H1 (cell line): ENCODE measurements around the gene EVX2. TPM values are rescaled to one million over a fixed set of nuclear protein-coding genes. Genes with fewer than 3 reads are reported as not detected.
A peak's percentile ranks its signal among the peaks of the same experiment; 100 is the strongest.

Experiments
- CTCF ChIA-PET: fragments of 300-600 bp; sonication (Branson Sonifier 250); formaldehyde crosslinking; loops from one replicate; lab custom pipeline; 2021; ENCODE audit not compliant: partially characterized antibody; lab: Charles Lee
- POLR2A ChIA-PET: fragments of 300-600 bp; sonication (Branson Sonifier 250); formaldehyde crosslinking; loops from one replicate; lab custom pipeline; 2021; ENCODE audit warnings: inconsistent platforms; ENCODE audit not compliant: partially characterized antibody; lab: Charles Lee
- DNase-seq, 2 experiments: peaks; one replicate each; pipeline versions ENCODE4 v3.0.0 to v3.0.0-alpha.2; 2010 to 2022; ENCODE audit warnings: low spot score in 2 of 2, low read depth in 1 of 2, mixed read lengths in 1 of 2
- FAIRE-seq: peaks from 2 replicates; lab custom pipeline; 2011; peaks lifted over from hg19 to GRCh38; lab: Jason Lieb, UNC
- H2AFZ ChIP-seq: 2 replicates; pipeline ENCODE4 v1.8.1; 2012; ENCODE audit warnings: low read length, inconsistent platforms
- H2AK5ac ChIP-seq: 2 replicates; pipeline ENCODE4 v1.6.1; 2013; ENCODE audit warnings: low read depth, low read length
- H2BK120ac ChIP-seq: replicated peaks from 2 replicates; pipeline ENCODE3; 2013; ENCODE audit warnings: low read depth, low read length, inconsistent platforms
- H2BK12ac ChIP-seq: 2 replicates; pipeline ENCODE4 v1.6.1; 2013; ENCODE audit warnings: low read depth, low read length
- H2BK15ac ChIP-seq: 2 replicates; pipeline ENCODE4 v1.6.1; 2013; ENCODE audit warnings: low read length
- H2BK20ac ChIP-seq: 2 replicates; pipeline ENCODE4 v1.6.1; 2013; ENCODE audit warnings: low read length
- H2BK5ac ChIP-seq: 2 replicates; pipeline ENCODE4 v1.6.1; 2013; ENCODE audit warnings: low read depth, low read length
- H3K14ac ChIP-seq: 2 replicates; pipeline ENCODE4 v1.6.1; 2013; ENCODE audit warnings: inconsistent platforms; ENCODE audit not compliant: insufficient read length
- H3K18ac ChIP-seq: 2 replicates; pipeline ENCODE4 v1.6.1; 2013; ENCODE audit warnings: low read length; ENCODE audit errors: extremely low read depth
- H3K23ac ChIP-seq: 2 replicates; pipeline ENCODE4 v1.6.1; 2013; ENCODE audit warnings: inconsistent platforms; ENCODE audit not compliant: insufficient read length
- H3K23me2 ChIP-seq: 2 replicates; pipeline ENCODE4 v1.6.1; 2013; ENCODE audit warnings: low read depth, low read length
- H3K27ac ChIP-seq: 2 replicates; pipeline ENCODE4 v1.6.1; 2011; ENCODE audit warnings: low read depth, low read length, inconsistent platforms
- H3K27me3 ChIP-seq, 4 experiments: replicated peaks in 1 of 4; 1 replicate in 1 of 4; 2 replicates in 3 of 4; pipeline versions ENCODE4 v1.6.1 to v1.8.1; 2011 to 2013; ENCODE audit warnings: low read length in 3 of 4, mild to moderate bottlenecking in 3 of 4, inconsistent platforms in 2 of 4, mixed read lengths in 2 of 4, moderate library complexity in 1 of 4; ENCODE audit not compliant: control insufficient read depth in 3 of 4, insufficient read depth in 3 of 4; ENCODE audit errors: extremely low read depth in 1 of 4
- H3K36me3 ChIP-seq, 4 experiments: 2 replicates each; pipeline versions ENCODE4 v1.6.1 to v1.8.1; 2011 to 2013; ENCODE audit warnings: mild to moderate bottlenecking in 4 of 4, low read length in 3 of 4, moderate library complexity in 2 of 4, control low read depth in 1 of 4, inconsistent platforms in 1 of 4; ENCODE audit not compliant: insufficient read depth in 4 of 4, control insufficient read depth in 2 of 4
- H3K4ac ChIP-seq: replicated peaks from 2 replicates; pipeline ENCODE3; 2013; ENCODE audit warnings: low read length, low read depth, mixed read lengths, inconsistent platforms; ENCODE audit not compliant: insufficient read length
- H3K4me1 ChIP-seq, 4 experiments: replicated peaks in 1 of 4; 1 replicate in 1 of 4; 2 replicates in 3 of 4; pipeline versions ENCODE4 v1.6.1 to v1.8.1; 2011 to 2013; ENCODE audit warnings: low read length in 3 of 4, inconsistent platforms in 2 of 4, mixed read lengths in 1 of 4; ENCODE audit not compliant: insufficient read depth in 4 of 4, control insufficient read depth in 3 of 4
- H3K4me2 ChIP-seq, 2 experiments: 2 replicates each; pipeline versions ENCODE4 v1.6.1 to v1.8.1; 2011 to 2013; ENCODE audit warnings: low read depth in 2 of 2, low read length in 2 of 2, control low read depth in 1 of 2, inconsistent platforms in 1 of 2, mild to moderate bottlenecking in 1 of 2; ENCODE audit not compliant: insufficient read depth in 1 of 2
- H3K4me3 ChIP-seq, 4 experiments: fragments of 200-600, 300-600 bp in 1 of 4; sonication (generic), shearing (Covaris generic), sonication (Bioruptor Twin) in 1 of 4; 2 replicates each; pipeline versions ENCODE4 v1.5.1 to v1.8.1; 2011 to 2016; ENCODE audit warnings: low read length in 4 of 4, low read depth in 3 of 4, control low read depth in 2 of 4, inconsistent platforms in 2 of 4, mild to moderate bottlenecking in 2 of 4, mixed read lengths in 1 of 4, moderate library complexity in 1 of 4; ENCODE audit not compliant: insufficient read depth in 2 of 4; ENCODE audit errors: extremely low read depth in 1 of 4
- H3K56ac ChIP-seq: replicated peaks from 2 replicates; pipeline ENCODE3; 2013; ENCODE audit warnings: low read depth, mild to moderate bottlenecking, mixed read lengths, low read length, inconsistent platforms; ENCODE audit not compliant: insufficient read length
- H3K79me1 ChIP-seq: 2 replicates; pipeline ENCODE4 v1.6.1; 2013; ENCODE audit warnings: low read depth, low read length, control low read depth
- H3K79me2 ChIP-seq, 2 experiments: 2 replicates each; pipeline versions ENCODE4 v1.6.1 to v1.8.1; 2012 to 2013; ENCODE audit warnings: low read length in 2 of 2, mild to moderate bottlenecking in 2 of 2, inconsistent platforms in 1 of 2; ENCODE audit not compliant: insufficient read depth in 2 of 2, control insufficient read depth in 1 of 2
- H3K9ac ChIP-seq, 4 experiments: replicated peaks in 1 of 4; 1 replicate in 1 of 4; 2 replicates in 3 of 4; pipeline versions ENCODE4 v1.6.1 to v1.8.1; 2011 to 2013; ENCODE audit warnings: low read depth in 3 of 4, low read length in 3 of 4, control low read depth in 2 of 4, mild to moderate bottlenecking in 2 of 4, moderate library complexity in 2 of 4, inconsistent platforms in 1 of 4; ENCODE audit errors: extremely low read depth in 1 of 4
- H3K9me3 ChIP-seq, 2 experiments: 2 replicates each; pipeline versions ENCODE4 v1.6.1 to v1.8.1; 2012 to 2013; ENCODE audit warnings: mild to moderate bottlenecking in 2 of 2, moderate library complexity in 2 of 2, control low read depth in 1 of 2, inconsistent platforms in 1 of 2, low read depth in 1 of 2, low read length in 1 of 2, mixed read lengths in 1 of 2; ENCODE audit not compliant: insufficient read depth in 2 of 2
- H4K20me1 ChIP-seq, 2 experiments: replicated peaks in 1 of 2; 2 replicates each; pipeline versions ENCODE3 to v1.8.1; 2011 to 2013; ENCODE audit warnings: inconsistent platforms in 2 of 2, low read length in 2 of 2, mild to moderate bottlenecking in 1 of 2; ENCODE audit not compliant: insufficient read depth in 2 of 2, control insufficient read depth in 1 of 2
- H4K5ac ChIP-seq: 2 replicates; pipeline ENCODE4 v1.6.1; 2013; ENCODE audit warnings: low read length, low read depth, mixed read lengths, inconsistent platforms; ENCODE audit not compliant: insufficient read length
- H4K8ac ChIP-seq: 2 replicates; pipeline ENCODE4 v1.8.0; 2013; ENCODE audit warnings: mild to moderate bottlenecking, moderate library complexity, low read length, inconsistent platforms; ENCODE audit not compliant: insufficient read depth; ENCODE audit errors: extremely low read depth
- H4K91ac ChIP-seq: replicated peaks from 2 replicates; pipeline ENCODE3; 2013; ENCODE audit warnings: low read length, mixed read lengths, inconsistent platforms; ENCODE audit not compliant: insufficient read length
- CEBPB ChIP-seq: IDR thresholded peaks from 2 replicates; pipeline ENCODE4 v1.6.1; 2012; ENCODE audit warnings: low read depth, low read length
- CHD2 ChIP-seq: IDR thresholded peaks from 2 replicates; pipeline ENCODE4 v1.6.1; 2012; ENCODE audit warnings: low read length, improper control_type of control experiment
- E2F6 ChIP-seq: IDR thresholded peaks from 2 replicates; pipeline ENCODE4 v1.6.1; 2012; ENCODE audit warnings: inconsistent platforms
- EZH2 ChIP-seq: fragments of 200-600 bp; sonication (generic); IDR thresholded peaks from 2 replicates; pipeline ENCODE4 v1.7.1; 2012; ENCODE audit warnings: low read depth, mild to moderate bottlenecking, moderate library complexity, low read length, inconsistent platforms; ENCODE audit not compliant: severe bottlenecking
- GABPA ChIP-seq: IDR thresholded peaks from 2 replicates; pipeline ENCODE4 v1.6.1; 2011; ENCODE audit warnings: mild to moderate bottlenecking, low read length, moderate library complexity, borderline replicate concordance; ENCODE audit not compliant: insufficient read depth
- KDM5A ChIP-seq: fragments of 200-600 bp; IDR thresholded peaks from 2 replicates; pipeline ENCODE4 v1.7.1; 2012; ENCODE audit warnings: mild to moderate bottlenecking, low read length, inconsistent platforms, mixed read lengths
- MAX ChIP-seq: IDR thresholded peaks from 2 replicates; pipeline ENCODE4 v1.6.1; 2012; ENCODE audit warnings: inconsistent platforms
- PHF8 ChIP-seq: fragments of 200-600 bp; sonication (generic); conservative IDR thresholded peaks from 2 replicates; pipeline ENCODE4 v1.7.1; 2012; ENCODE audit warnings: low read depth, mild to moderate bottlenecking, inconsistent platforms, low read length, moderate library complexity
- SIRT6 ChIP-seq: IDR thresholded peaks from one replicate; pipeline ENCODE4 v1.7.1; 2012; ENCODE audit warnings: low read length, inconsistent platforms
- SIX5 ChIP-seq: IDR thresholded peaks from 2 replicates; pipeline ENCODE4 v1.6.1; 2011; ENCODE audit warnings: mild to moderate bottlenecking, low read depth, low read length
- SP1 ChIP-seq: IDR thresholded peaks from 2 replicates; pipeline ENCODE4 v1.6.1; 2011; ENCODE audit warnings: low read depth, low read length
- SUZ12 ChIP-seq: fragments of 200-600 bp; sonication (generic); IDR thresholded peaks from 2 replicates; pipeline ENCODE4 v1.6.1; 2012; ENCODE audit warnings: mild to moderate bottlenecking, inconsistent platforms, low read length, moderate library complexity, mixed read lengths
- TAF1 ChIP-seq: IDR thresholded peaks from 2 replicates; pipeline ENCODE4 v1.6.1; 2011; ENCODE audit warnings: mild to moderate bottlenecking, low read depth, low read length
- TEAD4 ChIP-seq: IDR thresholded peaks from 2 replicates; pipeline ENCODE4 v1.6.1; 2012; ENCODE audit warnings: low read depth, low read length, inconsistent platforms, mixed read lengths
- WGBS, 2 experiments: shearing (Covaris generic) in 1 of 2; methylation state at CpG; one replicate each; pipeline versions ENCODE4 v1.1.6 to v1.1.7; 2013 to 2015; ENCODE audit warnings: low lambda C conversion rate in 2 of 2, mixed read lengths in 2 of 2, inconsistent platforms in 1 of 2, low coverage in 1 of 2, missing lambda C conversion rate in 1 of 2; ENCODE audit not compliant: insufficient replicate concordance in 2 of 2, insufficient coverage in 1 of 2, insufficient read length in 1 of 2; ENCODE audit errors: extremely low coverage in 1 of 2, missing lambda C conversion rate in 1 of 2; 5-methylcytosine and 5-hydroxymethylcytosine counted together
- polyA plus RNA-seq, 7 experiments: library from polyadenylated mRNA; depleted of rRNA in 3 of 7; stranded (reverse) in 5 of 7; unstranded in 2 of 7; fragments of >200 nt in 5 of 7; fragments of 200-250 nt in 2 of 7; gene quantifications; 1 replicate in 5 of 7; 2 replicates in 1 of 7; 4 replicates in 1 of 7; pipeline versions ENCODE4 v1.2.1 to v1.2.3, GENCODE V29; 2011 to 2013; ENCODE audit warnings: missing spikeins in 2 of 7, mixed read lengths in 2 of 7
- total RNA-seq: library from RNA; stranded (reverse); fragmentation: NEBNext Ultra II Directional; extraction: Animal tissue kit (Norgen Biotek cat#: 25700); gene quantifications from 2 replicates; pipeline ENCODE4 v1.2.1, GENCODE V29; 2021

Gene EVX2
- total and polyA plus RNA-seq, 2 of the 8 experiments (the other 6 are each of a cell fraction or from before 2014, with no cell fraction given): not detected

- no peak overlapping the region for H3K14ac ChIP-seq
- peak overlapping the region; percentile 30 to 52; a peak in 2 of 4 replicates for H3K4me2 ChIP-seq
- H4K8ac ChIP-seq: no peak overlapping the region
- no peak overlapping the region for H2BK15ac ChIP-seq
- peaks cover 3 to 14% (median 7%) of the 10 kb centered on the region in 4 experiments; a peak in 6 of 7 replicates for H3K4me1 ChIP-seq
- peaks cover 0 to 6% (median 0%) of the 10 kb centered on the region in 4 experiments; a peak in 1 of 8 replicates for H3K36me3 ChIP-seq
- no peak overlapping the region; a peak in 1 of 8 replicates for H3K4me3 ChIP-seq
- no peak overlapping the region for H3K9ac ChIP-seq
- H2BK12ac ChIP-seq: no peak overlapping the region
- WGBS, 2 experiments: 16% methylated on average over 7 of the region's 7 CpGs; no CpG with 5 or more reads in 1 of the 2 experiments
- no peak overlapping the region for H4K5ac ChIP-seq
- H3K23ac ChIP-seq: no peak overlapping the region
- no peak overlapping the region for H2BK120ac ChIP-seq
- H2AK5ac ChIP-seq: no peak overlapping the region
- H2AFZ ChIP-seq: no peak overlapping the region
- no peaks in the 10 kb centered on the region for H3K79me1 ChIP-seq
- CTCF ChIA-PET: interaction anchor here (0.9 to 3.7 kb wide), 10 partner anchors 7 to 1073 kb away, joined by 3 to 26 read pairs (median 4); no protein-coding TSS in a partner anchor
- peaks cover 88 to 100% (median 94%) of the 10 kb centered on the region in 4 experiments for H3K27me3 ChIP-seq
- POLR2A ChIA-PET: no interaction called here
- no peak overlapping the region for H2BK5ac ChIP-seq
- FAIRE-seq (no peak), DNase-seq (no peak)
- H2BK20ac ChIP-seq: no peak overlapping the region
- no peaks in the 10 kb centered on the region for H3K9me3 ChIP-seq
- H4K20me1 ChIP-seq: peaks cover 8 to 12% of the 10 kb centered on the region in 2 experiments
- H3K23me2 ChIP-seq: peaks cover 6% of the 10 kb centered on the region; the same call in 1 of the 2 replicates
- H3K56ac ChIP-seq: no peak overlapping the region
- no peak overlapping the region for H3K4ac ChIP-seq
- no peak overlapping the region for H3K27ac ChIP-seq
- H3K79me2 ChIP-seq: no peaks in the 10 kb centered on the region
- H4K91ac ChIP-seq: no peak overlapping the region
- H3K18ac ChIP-seq: no peak overlapping the region
- no peak for TF ChIP-seq E2F6
- no peak for TF ChIP-seq KDM5A
- peak; percentile 69 for TF ChIP-seq EZH2
- no peak for TF ChIP-seq SP1
- TF ChIP-seq PHF8: no peak
- no peak for TF ChIP-seq SIRT6
- TF ChIP-seq TEAD4: no peak
- TF ChIP-seq SIX5: no peak
- TF ChIP-seq CHD2: no peak
- TF ChIP-seq SUZ12: peak; percentile 82
- no peak for TF ChIP-seq CEBPB
- no peak for TF ChIP-seq MAX
- no peak for TF ChIP-seq GABPA
- no peak for TF ChIP-seq TAF1
Measured at GRCh38 chr2:176074919-176075425, 8.8 kb downstream of the EVX2 start.
